ENCODE data around the gene FAM47B. TPM values are rescaled to one million over a fixed set of nuclear protein-coding genes. Genes with fewer than 3 reads are reported as not detected.

FAM47B gene
- total RNA-seq, 2 experiments from 2014 or later = not detected

DNA sequence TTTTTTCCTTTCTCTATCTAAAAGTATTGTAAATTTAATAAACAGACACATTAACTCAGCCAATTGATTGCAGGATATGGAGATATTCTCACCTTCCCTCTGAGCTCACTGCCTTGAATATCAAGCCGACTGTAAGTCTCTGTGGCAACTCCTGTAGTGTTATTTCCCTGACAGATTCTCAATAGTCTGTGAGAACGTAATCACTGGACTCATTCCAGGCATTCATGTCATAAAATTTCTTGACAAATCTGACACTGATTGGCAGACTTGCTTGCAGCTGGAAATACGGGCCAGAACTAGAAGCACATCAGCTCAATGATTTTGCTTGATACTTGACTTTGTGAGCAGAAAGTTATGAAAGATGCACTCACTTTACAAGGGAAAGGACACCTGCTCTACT, 29.6 kb downstream of the FAM47B start:
- no peaks in the 10 kb centered on the region for H3K36me3 Mint-ChIP-seq (ENCODE audit: low read depth)
- POLR2A ChIA-PET = no interaction called here

GRCh38 chrX:34978171-34978570, 35.6 kb downstream of the FAM47B start:
- no peak for DNase-seq
- H3K9me3 Mint-ChIP-seq = peaks cover 2% of the 10 kb centered on the region
- ChIA-PET POLR2A (no interaction called here), CTCF (no interaction called here)
- H3K36me3 Mint-ChIP-seq (ENCODE audit: low read depth) = no peaks in the 10 kb centered on the region
- H3K4me1 Mint-ChIP-seq = no peaks in the 10 kb centered on the region
- no peaks in the 10 kb centered on the region for H3K27me3 Mint-ChIP-seq
- no peak overlapping the region for H3K27ac Mint-ChIP-seq
- H3K4me3 Mint-ChIP-seq = no peak overlapping the region

More for the DNA sequence above, 29.6 kb downstream of the FAM47B start:
- DNase-seq = no peak
- Mint-ChIP-seq H3K27ac (no peak overlapping the region), H3K9me3 (no peaks in the 10 kb centered on the region), H3K4me1 (no peaks in the 10 kb centered on the region), H3K27me3 (no peaks in the 10 kb centered on the region), H3K4me3 (no peak overlapping the region)
- CTCF ChIA-PET = no interaction called here

- Mint-ChIP-seq H3K36me3 (ENCODE audit: low read depth) (no peaks in the 10 kb centered on the region), H3K4me3 (no peak overlapping the region), H3K27ac (no peak overlapping the region), H3K4me1 (no peaks in the 10 kb centered on the region), H3K27me3 (no peaks in the 10 kb centered on the region), H3K9me3 (no peaks in the 10 kb centered on the region)
- DNase-seq = no peak
- ChIA-PET CTCF (no interaction called here), POLR2A (no interaction called here)
Measured at GRCh38 chrX:34987646-34988045, 45.0 kb downstream of the FAM47B start.

Measured in activated CD4-positive, alpha-beta T cell treated with anti-CD3 and anti-CD28 coated beads, Interleukin-2, amount 10 ng/mL, durations not matched to agents 7 days and 5 days (primary cell).